Uterus (tissue), 2 donors: ENCODE data around the gene SAMD1.

Experiments used
- POLR2A ChIP-seq, 2 donors: fragments of 450-650 bp; IDR thresholded peaks; one replicate each; pipeline ENCODE4 v1.6.1; 2016; ENCODE audit warnings: antibody characterized with exemption in 2 of 2, mild to moderate bottlenecking in 1 of 2, moderate library complexity in 1 of 2
- TF ChIP-seq, protein P1 (sequence below), 4 experiments: fragments of 200-600 bp in 2 of 4; fragments of 450-650 bp in 2 of 4; sonication (generic) in 2 of 4; IDR thresholded peaks; one replicate each; pipeline ENCODE4 v1.5.1; 2016 to 2019; ENCODE audit warnings: antibody characterized with exemption in 4 of 4, mild to moderate bottlenecking in 2 of 4, moderate library complexity in 1 of 4

DNA sequence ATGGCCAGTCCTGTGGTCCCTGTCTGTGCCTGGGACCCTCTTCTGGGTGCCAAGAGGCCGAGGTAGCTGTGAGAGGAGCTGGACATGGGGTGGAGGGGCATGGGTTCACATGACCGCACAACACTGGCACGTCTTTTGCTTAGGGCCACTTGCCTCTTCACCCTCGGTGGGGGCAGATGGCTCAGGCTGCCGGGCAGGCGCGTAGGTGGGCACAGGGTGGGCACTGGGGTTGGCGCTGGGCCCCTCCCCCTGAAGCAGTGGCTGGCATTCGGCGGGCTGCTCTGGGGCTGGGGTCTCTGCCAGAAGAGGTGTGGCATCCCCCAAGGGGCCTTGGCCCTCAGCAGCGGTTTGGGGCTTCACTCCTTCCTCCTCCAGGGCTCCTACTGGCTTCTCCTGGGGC, 37.1 kb downstream of the SAMD1 start:
- TF ChIP-seq, protein P1, sequence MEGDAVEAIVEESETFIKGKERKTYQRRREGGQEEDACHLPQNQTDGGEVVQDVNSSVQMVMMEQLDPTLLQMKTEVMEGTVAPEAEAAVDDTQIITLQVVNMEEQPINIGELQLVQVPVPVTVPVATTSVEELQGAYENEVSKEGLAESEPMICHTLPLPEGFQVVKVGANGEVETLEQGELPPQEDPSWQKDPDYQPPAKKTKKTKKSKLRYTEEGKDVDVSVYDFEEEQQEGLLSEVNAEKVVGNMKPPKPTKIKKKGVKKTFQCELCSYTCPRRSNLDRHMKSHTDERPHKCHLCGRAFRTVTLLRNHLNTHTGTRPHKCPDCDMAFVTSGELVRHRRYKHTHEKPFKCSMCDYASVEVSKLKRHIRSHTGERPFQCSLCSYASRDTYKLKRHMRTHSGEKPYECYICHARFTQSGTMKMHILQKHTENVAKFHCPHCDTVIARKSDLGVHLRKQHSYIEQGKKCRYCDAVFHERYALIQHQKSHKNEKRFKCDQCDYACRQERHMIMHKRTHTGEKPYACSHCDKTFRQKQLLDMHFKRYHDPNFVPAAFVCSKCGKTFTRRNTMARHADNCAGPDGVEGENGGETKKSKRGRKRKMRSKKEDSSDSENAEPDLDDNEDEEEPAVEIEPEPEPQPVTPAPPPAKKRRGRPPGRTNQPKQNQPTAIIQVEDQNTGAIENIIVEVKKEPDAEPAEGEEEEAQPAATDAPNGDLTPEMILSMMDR (IDR thresholded peaks at IDR 0.05), result no peak
- TF ChIP-seq POLR2A (IDR thresholded peaks at IDR 0.05), result no peak
